NCI-H2196 treated with DMSO at 0.1 percent for 48 hours (cell line): ENCODE results near the gene SPEN.
"Not testable (repeated sequence)": the region's sequence is repeated elsewhere in the genome, so short reads cannot be mapped to it uniquely, and the experiment has no call there.

Experiments used
- DNase-seq: peaks from one replicate; lab custom pipeline; 2025; ENCODE audit not compliant: unreplicated experiment; lab: John Stamatoyannopoulos, UW

SPEN gene

GRCh38 chr1:15833069-15833679, 14.3 kb upstream of the SPEN start:
- DNase-seq = peak; percentile 65

GRCh38 chr1:15833842-15834405, 13.6 kb upstream of the SPEN start:
- no peak for DNase-seq

- DNase-seq = peak; percentile 90
Measured at GRCh38 chr1:15834406-15835204, 12.9 kb upstream of the SPEN start.

GRCh38 chr1:15835205-15835740, 12.2 kb upstream of the SPEN start:
- no peak for DNase-seq

DNA sequence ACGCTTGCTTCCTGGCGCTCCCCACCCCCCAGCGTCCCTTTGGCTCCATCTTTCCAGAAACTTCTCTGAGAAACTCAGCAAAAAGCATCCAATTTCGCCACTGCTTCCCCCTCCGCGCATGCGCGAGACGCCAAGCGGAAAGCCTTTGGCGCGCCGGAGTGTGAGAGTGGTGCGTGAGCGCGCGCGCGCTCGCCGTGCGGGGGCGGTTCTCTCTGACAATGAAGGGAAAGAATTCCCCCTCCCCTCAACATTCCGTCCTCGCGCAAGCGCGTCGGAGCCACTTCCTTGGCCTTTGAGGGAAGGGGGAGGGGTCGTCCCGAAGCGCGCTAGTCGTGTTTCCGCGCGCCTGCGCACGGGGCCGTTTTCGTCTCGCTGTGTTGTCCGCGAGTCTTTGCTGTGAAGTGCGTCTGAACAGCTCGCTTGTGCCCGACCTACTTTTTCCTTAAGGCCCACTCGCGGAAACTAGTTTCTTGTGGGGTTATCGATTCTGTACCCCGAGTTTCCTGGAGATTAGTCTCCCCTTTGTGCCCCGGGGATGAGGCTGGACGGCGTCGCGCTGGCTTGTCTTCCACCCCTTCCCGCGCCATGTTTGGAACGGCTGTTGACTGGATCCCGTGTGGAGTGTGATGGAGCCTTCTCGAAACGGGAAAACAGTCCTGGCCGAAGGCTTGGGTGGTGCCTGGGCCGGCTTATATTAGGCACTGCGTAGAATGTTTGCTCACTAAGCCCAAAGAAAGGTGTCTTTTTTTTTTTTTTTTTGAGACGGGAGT, 11.6 kb upstream of the SPEN start:
- peak; percentile 98 for DNase-seq

GRCh38 chr1:15836511-15836771, 11.1 kb upstream of the SPEN start:
- DNase-seq = not testable (repeated sequence)

- no peak for DNase-seq
Measured at GRCh38 chr1:15836772-15837669, 10.5 kb upstream of the SPEN start.

GRCh38 chr1:15837931-15838330, 9.6 kb upstream of the SPEN start:
- DNase-seq = no peak

DNA sequence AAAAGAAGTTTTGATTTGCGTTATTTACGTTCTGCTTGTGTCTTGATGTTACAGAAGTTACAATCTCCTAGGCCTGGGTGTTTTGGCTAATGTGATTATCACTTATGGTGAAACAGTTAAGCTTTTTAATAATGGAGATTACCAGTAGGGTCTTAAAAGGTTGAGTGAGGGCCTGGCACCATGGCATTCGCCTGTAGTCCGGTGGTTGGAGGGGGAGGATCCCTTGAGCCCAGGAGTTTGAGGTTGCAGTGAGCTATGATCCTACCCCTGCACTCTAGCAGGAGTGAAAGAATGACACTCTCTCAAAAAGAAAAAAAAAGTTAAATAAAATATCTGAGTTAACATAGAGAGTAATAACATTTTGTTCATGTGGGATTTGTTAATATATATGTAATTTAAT, 8.8 kb upstream of the SPEN start:
- no peak for DNase-seq

- DNase-seq = no peak
Measured at GRCh38 chr1:15843826-15844572, 3.5 kb upstream of the SPEN start.

GRCh38 chr1:15846056-15846455, 1.5 kb upstream of the SPEN start:
- DNase-seq = not testable (repeated sequence)

DNA sequence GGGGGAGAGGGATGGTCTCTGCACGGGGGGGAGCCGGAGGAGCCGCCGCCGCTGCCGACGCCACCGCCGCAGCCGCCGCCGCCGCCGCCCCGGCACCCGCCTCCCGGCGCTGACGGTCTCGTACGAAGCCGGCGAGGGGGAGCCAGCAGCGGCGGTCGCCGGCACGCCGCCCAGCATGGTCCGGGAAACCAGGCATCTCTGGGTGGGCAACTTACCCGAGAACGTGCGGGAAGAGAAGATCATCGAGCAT, 311 bp downstream of the SPEN start:
- DNase-seq = no peak

DNA sequence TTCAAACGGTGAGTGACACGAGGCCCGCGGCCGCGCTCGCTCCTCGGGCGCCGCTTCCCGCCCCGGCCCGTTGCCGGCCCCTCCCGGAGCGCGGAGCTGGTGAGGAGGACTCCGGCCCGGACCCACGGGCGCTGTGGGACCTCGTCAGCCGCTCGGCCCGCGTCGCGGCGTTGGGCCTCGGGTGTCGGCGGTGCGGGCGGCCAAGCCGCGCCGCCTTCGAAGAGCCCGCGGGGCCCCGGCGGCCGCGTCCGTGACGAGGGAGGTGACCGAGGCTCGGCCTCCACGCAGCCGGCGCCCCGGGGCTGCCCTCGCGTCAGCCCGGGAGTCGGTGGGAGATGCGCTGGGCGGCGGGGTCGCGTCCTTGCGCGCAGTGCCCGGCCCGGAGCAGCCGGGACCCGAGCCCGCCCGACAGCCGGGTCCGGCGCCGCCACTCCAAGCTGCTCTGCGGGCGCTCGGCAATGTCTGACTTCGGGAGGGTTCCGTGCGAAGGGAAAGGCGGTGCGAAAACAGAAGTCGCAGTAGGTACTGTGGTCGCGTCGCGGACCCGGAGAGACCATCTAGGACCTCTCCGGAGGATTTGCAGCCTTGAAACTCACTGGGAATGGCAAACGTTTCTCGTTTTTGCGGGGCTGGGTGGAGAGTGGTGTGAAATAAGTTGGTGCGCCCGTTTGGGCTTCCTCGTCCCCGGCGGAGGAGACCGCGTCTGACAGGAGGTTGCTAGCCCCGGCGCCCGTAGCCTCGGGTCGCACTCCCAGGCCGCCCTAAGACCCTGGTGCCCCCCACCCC, 829 bp downstream of the SPEN start:
- DNase-seq = no peak

DNA sequence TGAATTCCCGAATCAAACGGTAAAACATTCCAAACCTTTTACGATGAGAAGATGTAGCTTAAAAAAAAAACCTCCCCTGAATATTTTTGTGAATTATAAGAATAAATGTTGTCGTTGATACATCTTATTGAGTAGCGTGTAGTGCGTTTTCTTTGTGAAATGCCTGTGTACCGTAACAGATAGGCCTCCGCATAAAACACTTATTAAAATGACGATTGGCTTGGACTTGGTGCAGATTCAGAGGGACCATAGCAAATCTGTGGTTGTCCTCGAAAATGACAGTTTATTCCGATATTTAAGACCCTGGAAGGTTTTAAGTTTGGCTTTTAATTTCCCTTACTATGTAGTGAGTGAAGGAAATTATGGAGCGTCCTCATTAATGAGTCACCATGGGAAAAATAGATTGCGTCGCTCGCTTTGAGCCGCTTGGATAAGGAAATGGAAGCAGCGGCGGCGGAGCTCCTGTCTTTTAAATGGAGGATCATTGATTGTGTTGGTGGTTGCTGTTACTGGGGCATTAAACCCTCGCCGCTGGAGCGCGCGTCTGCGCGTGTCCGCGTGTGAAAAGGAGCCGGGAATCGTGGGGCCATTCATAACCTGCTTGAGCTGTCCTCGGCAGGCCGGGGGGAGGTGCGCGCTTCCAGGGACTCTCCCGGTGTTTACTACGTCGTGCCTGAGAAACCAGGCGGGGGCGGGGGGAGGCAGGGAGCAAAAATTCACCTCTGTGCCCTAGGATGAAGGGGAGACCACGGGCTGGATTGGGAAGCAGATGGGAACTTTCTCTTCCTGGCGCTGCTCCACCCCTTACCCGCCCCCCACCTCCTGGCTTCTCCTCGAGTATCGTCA, 1.6 kb downstream of the SPEN start:
- peak; percentile 85 for DNase-seq

DNA sequence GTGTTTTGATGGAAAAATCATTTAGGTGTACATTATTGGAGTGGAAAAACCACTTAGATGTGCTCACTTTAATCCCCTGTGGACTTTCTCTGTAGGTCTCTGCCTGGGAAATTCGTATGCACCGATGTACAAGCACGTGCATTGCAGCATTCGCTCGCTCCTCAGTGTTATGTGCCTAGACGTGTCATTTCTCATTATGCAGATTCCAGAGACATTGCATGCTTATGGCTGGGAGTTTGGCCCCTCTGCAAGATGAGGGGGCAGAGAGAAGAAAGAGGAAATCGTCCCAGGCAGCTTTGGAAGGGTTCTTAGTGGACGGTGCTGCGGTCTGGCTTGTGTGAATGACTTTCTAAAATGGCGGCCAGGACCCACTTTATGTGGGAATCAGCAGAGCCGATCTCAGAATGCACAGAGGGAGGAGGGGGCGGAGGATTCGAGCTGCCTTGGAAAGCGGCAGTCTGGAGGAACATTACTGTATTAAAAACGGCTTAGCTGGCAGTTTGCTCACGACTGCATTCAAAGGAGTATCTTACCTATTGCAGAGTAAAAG, 2.3 kb downstream of the SPEN start:
- peak; percentile 67 for DNase-seq

DNA sequence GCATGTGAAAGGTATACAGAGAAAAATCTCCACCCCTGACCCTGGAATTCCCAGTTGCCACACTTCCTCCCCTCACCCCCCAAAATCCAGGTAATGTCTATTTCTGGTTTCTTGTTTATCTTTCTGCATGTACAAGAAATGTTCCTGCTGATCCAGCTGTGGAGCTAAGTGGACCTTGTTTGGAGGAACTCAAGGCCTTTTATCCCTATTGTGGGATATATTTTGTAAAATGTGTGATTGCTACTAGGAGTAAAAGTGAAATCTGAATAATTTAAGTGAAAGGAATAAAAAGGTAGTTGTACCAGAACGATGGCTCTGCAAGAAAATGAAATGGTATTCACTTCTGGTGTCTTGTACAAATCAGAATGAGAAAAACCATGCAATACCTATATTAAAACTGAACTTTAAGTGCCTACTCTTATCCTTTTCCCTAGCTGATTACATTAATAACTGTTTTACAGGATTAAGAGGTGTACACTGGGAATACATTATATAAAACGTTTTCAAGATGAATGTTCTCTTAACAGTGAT, 3.0 kb downstream of the SPEN start:
- DNase-seq = no peak

DNA sequence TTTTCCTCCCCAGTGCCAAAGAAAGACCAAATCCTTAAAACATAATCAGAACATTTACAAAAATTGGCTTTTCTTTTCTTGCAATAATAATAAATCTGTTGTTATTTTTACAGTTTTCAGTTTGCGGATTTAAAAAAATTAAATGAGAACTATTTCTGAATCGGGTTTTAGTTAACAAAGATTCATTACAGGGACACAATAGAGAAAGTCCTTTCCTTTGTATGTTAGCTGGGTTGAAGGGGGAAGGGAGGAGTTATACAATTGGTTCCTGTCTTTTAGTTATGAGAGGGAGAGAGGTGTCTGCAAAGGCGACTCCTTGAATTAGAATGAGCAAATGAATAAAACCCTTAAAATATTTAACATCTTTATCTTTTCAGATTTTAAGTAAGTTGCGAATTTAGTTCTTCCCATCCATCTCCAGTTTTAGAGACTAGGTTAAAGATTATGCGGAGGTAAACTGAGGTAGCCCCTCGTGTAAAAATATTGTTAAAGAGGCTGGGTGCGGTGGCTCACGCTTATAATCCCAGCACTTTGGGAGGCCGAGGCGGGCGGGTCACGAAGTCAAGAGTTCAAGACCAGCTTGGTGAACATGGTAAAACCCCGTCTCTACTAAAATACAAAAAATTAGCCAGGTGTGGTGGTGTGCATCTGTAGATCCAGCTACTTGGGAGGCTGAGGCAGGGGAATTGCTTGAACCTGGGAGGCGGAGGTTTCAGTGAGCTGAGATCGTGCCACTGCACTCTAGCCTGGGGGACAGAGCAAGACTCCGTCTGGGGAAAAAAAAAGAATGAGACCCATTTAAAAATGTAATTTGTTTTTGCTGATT, 3.9 kb downstream of the SPEN start:
- no peak for DNase-seq
